Astrocyte (in vitro differentiated cells and primary cell): ENCODE results near the gene GLCCI1. TPM values are rescaled to one million over a fixed set of nuclear protein-coding genes. Genes with fewer than 3 reads are reported as not detected.
A peak's percentile ranks its signal among the peaks of the same experiment; 100 is the strongest.

Experiments
- DNase-seq: peaks from one replicate; pipeline ENCODE4 v3.0.0-alpha.2; 2010; ENCODE audit warnings: low read depth
- FAIRE-seq: peaks from 2 replicates; lab custom pipeline; 2011; peaks lifted over from hg19 to GRCh38; lab: Jason Lieb, UNC
- H2AFZ ChIP-seq: 2 replicates; pipeline ENCODE4 v1.6.0; 2012; ENCODE audit warnings: low read depth, low read length, inconsistent platforms
- H3K27ac ChIP-seq: 2 replicates; pipeline ENCODE4 v1.5.1; 2011; ENCODE audit warnings: low read depth, low read length, inconsistent platforms
- H3K27me3 ChIP-seq: 2 replicates; pipeline ENCODE4 v1.6.0; 2011; ENCODE audit warnings: low read length, inconsistent platforms; ENCODE audit not compliant: insufficient read depth
- H3K36me3 ChIP-seq: 2 replicates; pipeline ENCODE4 v1.5.1; 2011; ENCODE audit warnings: low read length, inconsistent platforms; ENCODE audit not compliant: insufficient read depth
- H3K4me1 ChIP-seq: 2 replicates; pipeline ENCODE4 v1.5.1; 2011; ENCODE audit warnings: low read length, inconsistent platforms; ENCODE audit not compliant: insufficient read depth
- H3K4me2 ChIP-seq: 2 replicates; pipeline ENCODE4 v1.6.0; 2012; ENCODE audit warnings: low read length, inconsistent platforms
- H3K4me3 ChIP-seq: 2 replicates; pipeline ENCODE4 v1.5.1; 2011; ENCODE audit warnings: low read depth, mild to moderate bottlenecking, low read length, inconsistent platforms; ENCODE audit not compliant: insufficient read depth
- H3K79me2 ChIP-seq: 2 replicates; pipeline ENCODE4 v1.6.0; 2012; ENCODE audit warnings: mild to moderate bottlenecking, low read length, inconsistent platforms; ENCODE audit not compliant: insufficient read depth
- H3K9ac ChIP-seq: 2 replicates; pipeline ENCODE4 v1.6.0; 2012; ENCODE audit warnings: mild to moderate bottlenecking, low read length, inconsistent platforms
- H3K9me3 ChIP-seq: 2 replicates; pipeline ENCODE4 v1.5.1; 2012; ENCODE audit warnings: low read depth, mild to moderate bottlenecking, low read length, inconsistent platforms; ENCODE audit not compliant: insufficient read depth
- H4K20me1 ChIP-seq: 2 replicates; pipeline ENCODE4 v1.6.0; 2012; ENCODE audit warnings: low read length, inconsistent platforms; ENCODE audit not compliant: insufficient read depth
- H3K27ac Mint-ChIP-seq: one replicate; pipeline ENCODE4 v1.8.0; 2021; ENCODE audit warnings: mild to moderate bottlenecking, mixed read lengths; ENCODE audit not compliant: unreplicated experiment
- H3K27me3 Mint-ChIP-seq: one replicate; pipeline ENCODE4 v1.8.0; 2021; ENCODE audit warnings: low read depth, mixed read lengths; ENCODE audit not compliant: unreplicated experiment
- H3K36me3 Mint-ChIP-seq: one replicate; pipeline ENCODE4 v1.8.0; 2021; ENCODE audit warnings: low read depth, mixed read lengths; ENCODE audit not compliant: unreplicated experiment
- H3K4me1 Mint-ChIP-seq: one replicate; pipeline ENCODE4 v1.8.0; 2021; ENCODE audit warnings: low read depth, mixed read lengths; ENCODE audit not compliant: unreplicated experiment
- H3K4me3 Mint-ChIP-seq: one replicate; pipeline ENCODE4 v1.8.0; 2021; ENCODE audit warnings: mild to moderate bottlenecking, moderate library complexity, mixed read lengths; ENCODE audit not compliant: unreplicated experiment
- H3K9me3 Mint-ChIP-seq: one replicate; pipeline ENCODE4 v1.8.0; 2021; ENCODE audit warnings: mild to moderate bottlenecking, mixed read lengths; ENCODE audit not compliant: unreplicated experiment
- EZH2 ChIP-seq: IDR thresholded peaks from 2 replicates; pipeline ENCODE4 v1.6.1; 2012; ENCODE audit warnings: mild to moderate bottlenecking, low read length, inconsistent platforms; ENCODE audit not compliant: insufficient read depth
- total RNA-seq: library from RNA; stranded (reverse); gene quantifications from 2 replicates; pipeline ENCODE4 v1.2.1, GENCODE V29; 2021
- TF ChIP-seq, protein P1 (sequence below): IDR thresholded peaks from 2 replicates; pipeline ENCODE4 v1.5.1; 2011; ENCODE audit warnings: low read depth, mild to moderate bottlenecking, inconsistent platforms, low read length, moderate library complexity; ENCODE audit not compliant: insufficient read depth

The GLCCI1 gene
- total RNA-seq, 1 donor from 2014 or later: 24.2 TPM

DNA sequence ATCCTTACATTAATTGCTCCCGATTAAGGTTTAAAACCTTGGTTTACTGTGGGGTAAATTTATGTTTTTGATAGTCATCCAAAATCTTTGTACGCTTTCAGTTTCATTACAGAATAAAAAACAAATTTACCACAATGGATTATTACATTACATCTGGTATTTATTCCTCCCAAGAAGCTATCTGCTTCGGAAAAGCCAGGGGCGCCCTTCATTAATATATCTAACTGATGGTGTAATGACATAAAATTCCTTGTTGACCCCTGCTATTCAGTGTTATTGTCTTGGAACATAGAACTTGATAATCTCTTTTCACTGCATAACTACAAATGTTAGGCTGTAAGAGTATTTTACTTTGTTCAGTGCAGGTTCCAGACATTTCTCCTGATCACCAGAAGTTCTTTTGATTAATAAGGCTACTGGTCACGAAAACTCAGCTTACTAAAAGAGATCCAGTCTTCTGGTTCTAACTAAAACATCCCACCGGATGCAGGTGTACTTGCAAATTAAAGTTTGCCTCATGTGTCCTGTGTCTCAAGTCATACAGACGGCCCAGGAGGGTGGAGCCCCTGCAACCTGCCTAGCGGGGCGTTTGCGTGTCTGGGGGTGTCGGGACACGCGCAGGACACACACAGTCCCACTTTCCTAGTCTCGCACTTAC is 581 bp upstream of the GLCCI1 start:
- H3K4me1 Mint-ChIP-seq: peaks cover 4% of the 10 kb centered on the region
- no peaks in the 10 kb centered on the region for H3K27me3 ChIP-seq
- no peak overlapping the region for H3K27ac Mint-ChIP-seq
- no peak overlapping the region for H3K27ac ChIP-seq
- FAIRE-seq: no peak
- H3K9me3 ChIP-seq: no peaks in the 10 kb centered on the region
- H3K79me2 ChIP-seq: peaks cover 30% of the 10 kb centered on the region
- TF ChIP-seq, protein P1, sequence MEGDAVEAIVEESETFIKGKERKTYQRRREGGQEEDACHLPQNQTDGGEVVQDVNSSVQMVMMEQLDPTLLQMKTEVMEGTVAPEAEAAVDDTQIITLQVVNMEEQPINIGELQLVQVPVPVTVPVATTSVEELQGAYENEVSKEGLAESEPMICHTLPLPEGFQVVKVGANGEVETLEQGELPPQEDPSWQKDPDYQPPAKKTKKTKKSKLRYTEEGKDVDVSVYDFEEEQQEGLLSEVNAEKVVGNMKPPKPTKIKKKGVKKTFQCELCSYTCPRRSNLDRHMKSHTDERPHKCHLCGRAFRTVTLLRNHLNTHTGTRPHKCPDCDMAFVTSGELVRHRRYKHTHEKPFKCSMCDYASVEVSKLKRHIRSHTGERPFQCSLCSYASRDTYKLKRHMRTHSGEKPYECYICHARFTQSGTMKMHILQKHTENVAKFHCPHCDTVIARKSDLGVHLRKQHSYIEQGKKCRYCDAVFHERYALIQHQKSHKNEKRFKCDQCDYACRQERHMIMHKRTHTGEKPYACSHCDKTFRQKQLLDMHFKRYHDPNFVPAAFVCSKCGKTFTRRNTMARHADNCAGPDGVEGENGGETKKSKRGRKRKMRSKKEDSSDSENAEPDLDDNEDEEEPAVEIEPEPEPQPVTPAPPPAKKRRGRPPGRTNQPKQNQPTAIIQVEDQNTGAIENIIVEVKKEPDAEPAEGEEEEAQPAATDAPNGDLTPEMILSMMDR: no peak
- peaks cover 24% of the 10 kb centered on the region for H3K4me1 ChIP-seq
- H3K27me3 Mint-ChIP-seq: no peaks in the 10 kb centered on the region
- H3K9me3 Mint-ChIP-seq: no peaks in the 10 kb centered on the region
- H2AFZ ChIP-seq: peak overlapping the region; percentile 94
- no peak for DNase-seq
- peaks cover 21% of the 10 kb centered on the region for H4K20me1 ChIP-seq
- peak overlapping the region; percentile 77 for H3K4me3 ChIP-seq
- no peaks in the 10 kb centered on the region for H3K36me3 ChIP-seq
- peak overlapping the region; percentile 94 for H3K4me2 ChIP-seq
- peak overlapping the region; percentile 72 for H3K9ac ChIP-seq
- no peaks in the 10 kb centered on the region for H3K36me3 Mint-ChIP-seq
- peak overlapping the region; percentile 97 for H3K4me3 Mint-ChIP-seq

DNA sequence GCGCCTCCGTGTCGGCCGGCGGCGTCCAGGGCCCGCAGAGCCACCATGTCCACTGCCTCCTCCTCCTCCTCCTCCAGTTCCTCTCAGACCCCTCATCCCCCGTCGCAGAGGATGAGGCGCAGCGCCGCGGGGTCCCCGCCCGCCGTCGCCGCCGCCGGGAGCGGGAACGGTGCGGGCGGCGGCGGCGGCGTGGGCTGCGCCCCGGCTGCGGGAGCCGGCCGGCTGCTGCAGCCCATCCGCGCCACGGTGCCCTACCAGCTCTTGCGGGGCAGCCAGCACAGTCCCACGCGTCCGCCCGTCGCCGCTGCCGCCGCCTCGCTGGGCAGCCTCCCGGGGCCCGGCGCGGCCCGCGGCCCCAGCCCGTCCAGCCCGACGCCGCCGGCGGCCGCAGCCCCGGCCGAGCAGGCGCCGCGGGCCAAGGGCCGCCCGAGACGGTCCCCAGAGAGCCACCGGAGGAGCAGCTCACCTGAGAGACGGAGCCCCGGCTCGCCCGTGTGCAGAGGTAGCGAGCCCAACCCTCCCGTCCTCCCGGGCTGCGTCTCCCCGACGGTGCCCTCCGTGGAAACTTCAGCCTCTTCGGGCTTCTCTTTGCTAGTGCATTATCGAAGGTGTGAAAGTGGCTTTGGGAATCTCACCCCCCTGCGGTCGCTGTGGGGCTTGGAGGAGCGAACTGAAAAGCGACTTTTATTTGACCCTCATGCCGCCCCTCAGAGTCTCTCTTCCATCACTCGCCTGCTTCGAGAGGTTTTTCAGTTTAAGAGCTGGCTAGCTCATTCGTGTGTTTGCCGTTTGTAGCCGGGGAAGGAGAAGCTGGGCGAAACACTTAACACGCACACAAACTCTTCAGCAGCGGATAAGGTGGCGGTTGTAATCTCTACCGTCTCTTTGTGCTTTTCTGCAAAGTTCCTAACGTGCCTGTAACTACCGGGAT is 975 bp downstream of the GLCCI1 start:
- H3K9ac ChIP-seq: peak overlapping the region; percentile 83
- H3K4me1 Mint-ChIP-seq: peaks cover 4% of the 10 kb centered on the region
- H3K4me1 ChIP-seq: peaks cover 22% of the 10 kb centered on the region
- no peak overlapping the region for H3K27ac Mint-ChIP-seq
- H3K36me3 ChIP-seq: no peaks in the 10 kb centered on the region
- H3K4me3 Mint-ChIP-seq: peak overlapping the region; percentile 68
- H3K27ac ChIP-seq: peak overlapping the region; percentile 81
- H3K27me3 ChIP-seq: no peaks in the 10 kb centered on the region
- H3K9me3 ChIP-seq: no peaks in the 10 kb centered on the region
- H3K79me2 ChIP-seq: peaks cover 44% of the 10 kb centered on the region
- H3K27me3 Mint-ChIP-seq: no peaks in the 10 kb centered on the region
- no peaks in the 10 kb centered on the region for H3K9me3 Mint-ChIP-seq
- FAIRE-seq: no peak
- TF ChIP-seq, protein P1: no peak
- TF ChIP-seq EZH2: no peak
- H2AFZ ChIP-seq: peak overlapping the region; percentile 76
- H4K20me1 ChIP-seq: peaks cover 21% of the 10 kb centered on the region
- DNase-seq: peak; percentile 42
- H3K36me3 Mint-ChIP-seq: no peaks in the 10 kb centered on the region
- H3K4me3 ChIP-seq: peak overlapping the region; percentile 77
- H3K4me2 ChIP-seq: peak overlapping the region; percentile 94
